Endothelial cell of hepatic sinusoid (primary cell): ENCODE data around the gene SCFD2.

ENCODE experiments used
- in situ Hi-C: cut with HindIII; loops from 2 replicates; pipeline ENCODE4 v1.10.0; 2017; ENCODE audit warnings: low sequenced_read_pairs

The SCFD2 gene

DNA sequence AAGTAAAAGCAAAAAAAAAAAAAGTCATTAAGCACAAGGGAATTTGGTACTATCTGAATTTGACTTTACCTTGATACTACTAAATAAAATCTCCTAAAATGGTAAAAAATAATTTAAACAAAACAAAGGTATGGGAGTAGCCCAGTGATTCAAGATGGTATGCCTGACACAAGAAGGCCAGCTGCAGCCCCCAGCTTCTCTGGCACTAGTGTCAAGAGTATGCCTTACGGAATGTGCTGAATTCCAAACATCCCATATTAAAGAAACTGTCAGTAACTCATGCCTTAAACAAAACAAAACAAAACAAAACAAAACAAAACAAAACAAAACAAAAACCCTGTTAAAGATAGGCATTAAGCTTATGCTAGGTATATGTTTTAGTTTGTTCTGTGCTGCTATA lies 422.9 kb downstream of the SCFD2 start:
- in situ Hi-C loops: no loop called here

DNA sequence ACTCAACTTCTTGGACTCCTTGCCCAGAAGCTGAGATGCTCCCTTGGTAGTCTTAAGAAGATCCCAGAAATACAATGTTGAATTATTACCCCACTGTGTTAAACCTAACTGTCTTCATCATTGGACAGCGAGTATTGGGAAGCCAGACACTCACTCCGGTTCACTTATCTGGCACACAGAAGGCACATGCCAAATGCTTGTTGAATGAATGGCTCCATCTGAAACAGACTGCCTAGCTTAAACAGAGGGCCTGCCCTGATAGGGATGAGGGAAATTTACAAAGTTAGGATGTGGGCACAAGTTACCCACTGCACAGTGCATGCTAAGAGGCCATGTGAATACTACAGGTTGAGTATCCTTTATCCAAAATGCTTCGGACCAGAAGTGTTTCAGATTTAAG lies 424.4 kb downstream of the SCFD2 start:
- in situ Hi-C loops: no loop called here

DNA sequence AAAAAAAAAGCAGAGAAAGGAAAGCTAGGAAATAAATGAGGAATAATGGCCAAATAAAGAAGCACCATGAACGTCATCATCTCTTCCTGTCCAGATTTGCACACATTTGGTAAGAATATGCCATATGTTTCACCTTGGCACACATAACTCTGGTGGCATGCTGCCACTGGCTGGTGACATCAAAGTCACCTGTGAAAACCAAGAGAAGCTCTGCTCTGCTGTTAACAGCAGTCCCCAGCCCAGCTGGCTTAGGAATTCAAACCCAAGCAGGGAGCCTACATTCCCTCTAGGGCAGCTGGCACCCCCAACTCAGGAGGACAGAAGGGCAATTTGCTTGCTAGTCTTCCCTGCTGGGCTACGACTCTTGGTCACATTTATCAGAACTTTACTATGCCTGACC lies 426.1 kb downstream of the SCFD2 start:
- in situ Hi-C loops: no loop called here

DNA sequence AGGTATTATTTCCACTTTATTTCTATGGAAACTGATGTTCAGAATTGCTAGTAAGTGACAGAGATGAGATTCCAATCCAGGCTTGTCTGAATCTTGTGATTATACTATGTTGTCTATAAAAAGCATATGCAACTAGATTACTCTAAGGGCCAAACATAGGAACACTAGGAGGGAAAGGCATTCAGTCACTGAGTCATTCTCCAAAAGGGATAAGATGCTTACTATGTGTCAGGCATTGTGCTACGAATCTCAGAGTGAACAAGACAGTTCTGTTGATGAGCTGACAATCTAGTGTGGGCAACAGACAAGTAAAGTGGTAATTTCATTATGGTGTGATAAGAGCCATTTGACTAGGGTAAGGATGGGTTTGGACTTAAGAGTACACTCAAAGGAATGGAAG lies 426.5 kb downstream of the SCFD2 start:
- in situ Hi-C loops: no loop called here

DNA sequence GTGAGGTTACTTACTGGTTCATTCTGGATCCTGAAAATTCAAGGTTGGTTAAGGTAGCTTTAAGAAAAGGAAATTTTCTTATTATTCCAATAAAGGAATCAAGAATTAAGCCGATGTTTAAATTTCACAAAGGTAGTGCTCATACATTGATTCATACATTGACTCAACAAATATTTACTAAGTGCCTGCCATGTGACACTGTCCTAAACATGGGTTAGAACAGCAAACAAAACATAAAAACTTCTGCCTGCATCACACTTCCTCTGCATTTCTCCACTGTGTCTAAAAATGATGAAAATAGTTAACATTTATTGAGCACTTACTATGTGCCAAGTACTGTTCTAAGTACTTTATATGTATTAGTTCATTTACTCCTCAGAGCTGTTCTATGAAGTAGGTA lies 428.0 kb downstream of the SCFD2 start:
- in situ Hi-C loops: no loop called here

DNA sequence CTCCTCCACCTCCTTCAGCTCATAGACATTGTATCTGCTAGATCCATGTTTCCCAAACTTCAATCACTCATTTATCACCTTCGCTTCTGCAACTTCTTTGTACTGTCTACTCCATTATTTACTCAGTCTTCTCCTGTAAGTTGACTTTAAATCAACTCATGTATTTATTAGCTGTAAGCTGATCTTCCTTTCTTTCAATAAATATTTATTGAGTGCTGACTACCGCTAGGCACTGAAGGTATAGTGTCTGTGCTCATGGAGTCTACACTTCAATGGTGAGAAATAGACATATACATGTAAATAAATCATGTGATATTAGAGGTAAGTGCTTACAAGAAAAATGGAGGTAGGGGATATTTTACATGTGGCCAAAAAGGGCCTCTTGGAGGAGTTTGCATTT lies 429.1 kb downstream of the SCFD2 start:
- in situ Hi-C loops: no loop called here

DNA sequence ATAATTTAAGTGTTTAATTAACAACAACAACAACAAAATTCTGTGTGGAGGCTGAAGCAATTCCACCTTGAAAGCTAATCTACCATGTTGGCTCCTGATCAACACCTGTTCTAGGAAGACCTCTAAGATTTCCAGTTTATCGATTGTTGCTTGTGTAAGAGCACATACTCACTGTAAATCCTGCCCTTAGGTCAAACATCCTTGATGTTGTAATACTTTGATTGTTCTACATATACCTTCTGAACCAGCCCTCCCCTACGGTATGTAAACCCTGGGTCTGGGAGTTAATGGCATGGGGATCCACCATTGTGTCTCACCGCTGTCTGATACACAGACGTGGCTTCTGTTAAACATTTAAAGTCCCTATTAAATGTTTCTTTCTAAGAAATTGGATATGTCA lies 430.5 kb downstream of the SCFD2 start:
- in situ Hi-C loops: no loop called here

DNA sequence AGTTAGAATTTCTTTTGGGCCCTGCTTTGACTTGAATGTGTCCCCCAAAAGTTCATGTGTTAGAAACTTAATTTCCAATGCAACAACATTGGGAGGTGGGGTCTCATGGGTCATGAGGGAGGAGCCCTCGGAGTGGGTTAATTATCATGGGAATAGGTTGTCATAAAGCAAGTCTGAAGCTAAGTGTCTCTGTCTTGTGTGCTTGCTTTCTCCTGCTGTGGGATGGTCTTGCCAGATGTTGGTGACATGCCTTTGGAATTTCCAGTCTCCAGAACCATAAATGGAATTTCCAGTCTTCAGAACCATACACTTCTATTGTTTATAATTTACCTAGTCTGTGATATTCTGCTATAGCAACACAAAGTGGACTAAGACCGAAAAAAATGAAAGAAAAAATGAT lies 432.1 kb downstream of the SCFD2 start:
- in situ Hi-C loops: no loop called here

DNA sequence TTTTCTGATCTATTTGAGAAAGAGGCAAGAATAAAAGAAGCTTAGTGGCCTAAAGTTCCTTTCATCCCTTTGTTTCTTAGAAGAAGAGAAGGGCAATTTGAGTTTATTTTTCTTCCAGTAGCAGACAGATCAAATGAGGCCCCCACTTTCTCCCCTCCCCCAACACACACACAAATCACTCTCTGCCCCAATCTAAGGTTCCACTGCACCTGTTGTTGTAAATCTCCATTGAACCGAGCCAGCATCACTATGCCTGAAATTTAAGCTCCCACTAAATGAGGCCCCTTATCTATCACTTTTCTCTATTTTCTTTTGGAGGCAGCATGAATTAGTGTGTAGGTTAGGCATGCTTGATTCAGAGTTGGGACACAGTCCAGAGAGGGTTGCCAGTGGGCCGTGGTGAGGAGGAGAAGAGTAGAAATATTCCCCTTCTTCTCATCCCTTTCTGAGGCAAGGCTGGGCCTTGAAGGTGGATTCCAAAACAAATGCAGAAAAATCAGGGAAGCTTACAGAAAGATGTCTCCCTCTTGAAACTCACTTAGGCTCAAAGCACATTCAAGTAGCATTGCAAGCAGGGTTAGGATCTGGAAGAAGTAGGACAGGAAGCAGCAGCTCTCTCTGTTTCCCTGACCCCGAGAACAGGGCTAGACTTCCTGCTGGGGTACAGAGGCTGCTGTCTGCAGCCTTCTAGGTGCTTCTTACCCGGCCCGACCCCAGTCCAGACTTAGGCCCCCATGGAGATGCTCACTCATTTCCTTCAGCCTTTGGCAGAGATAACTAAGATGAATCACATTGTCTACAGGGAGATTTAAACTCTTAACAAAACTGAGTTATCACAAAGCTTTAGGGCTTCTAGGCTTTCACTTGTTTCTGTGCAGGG lies 433.0 kb downstream of the SCFD2 start:
- in situ Hi-C loops: no loop called here

DNA sequence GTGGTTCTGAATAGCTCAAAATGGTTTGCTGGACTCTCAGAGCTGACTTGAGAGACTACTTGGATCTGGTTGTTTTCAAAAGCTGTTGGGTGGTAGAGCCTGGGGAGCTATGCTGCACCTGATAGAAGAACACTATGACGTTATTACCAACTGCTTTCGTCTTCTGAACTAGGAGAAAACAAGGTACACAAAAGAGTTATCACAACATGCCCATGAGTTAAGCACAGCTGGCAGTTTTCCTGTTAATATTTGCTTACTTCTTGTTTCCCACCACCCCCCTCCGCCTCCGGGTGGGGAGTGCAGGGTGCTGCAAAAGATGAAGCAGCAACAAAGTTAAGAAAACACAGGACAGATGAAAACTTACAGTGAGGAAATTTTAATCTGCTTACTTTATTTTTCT lies 434.6 kb downstream of the SCFD2 start:
- in situ Hi-C loops: no loop called here

DNA sequence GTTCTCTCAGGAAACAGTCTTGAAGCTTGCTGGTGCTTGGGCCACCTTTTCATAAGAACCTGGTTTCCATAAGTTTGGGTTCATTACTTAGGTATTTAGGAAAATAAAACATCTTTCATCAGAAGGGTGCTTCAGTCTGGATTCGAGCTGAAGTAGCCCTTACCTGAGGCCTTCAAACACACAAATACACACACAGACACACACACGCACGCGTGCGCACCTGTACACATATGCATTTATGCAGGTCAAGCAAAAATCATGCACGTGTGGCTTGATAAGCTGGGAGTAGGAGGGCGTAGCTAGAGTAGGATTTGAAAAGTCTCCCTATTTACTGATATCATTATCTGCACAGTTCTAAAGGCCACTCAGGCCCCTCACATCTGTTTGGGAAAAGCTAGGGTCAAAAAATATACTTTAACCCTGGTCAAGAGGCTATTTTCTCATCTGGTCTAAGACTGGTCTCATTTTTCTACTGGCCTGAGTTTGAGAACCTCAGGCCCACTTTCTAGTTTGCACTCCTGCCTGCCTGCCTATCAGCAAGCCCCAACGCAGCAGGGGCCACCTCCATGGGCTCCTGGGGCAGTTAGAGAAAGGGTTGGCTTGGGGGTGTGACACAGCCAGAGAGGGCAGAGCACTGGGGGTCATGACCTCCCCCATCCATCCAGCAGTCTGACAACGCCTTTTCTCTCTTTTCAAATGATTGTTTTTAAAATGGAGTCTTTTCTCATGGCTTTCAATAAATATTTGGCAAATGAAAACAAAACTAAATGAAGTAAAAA lies 439.5 kb downstream of the SCFD2 start:
- in situ Hi-C loops: no loop called here

DNA sequence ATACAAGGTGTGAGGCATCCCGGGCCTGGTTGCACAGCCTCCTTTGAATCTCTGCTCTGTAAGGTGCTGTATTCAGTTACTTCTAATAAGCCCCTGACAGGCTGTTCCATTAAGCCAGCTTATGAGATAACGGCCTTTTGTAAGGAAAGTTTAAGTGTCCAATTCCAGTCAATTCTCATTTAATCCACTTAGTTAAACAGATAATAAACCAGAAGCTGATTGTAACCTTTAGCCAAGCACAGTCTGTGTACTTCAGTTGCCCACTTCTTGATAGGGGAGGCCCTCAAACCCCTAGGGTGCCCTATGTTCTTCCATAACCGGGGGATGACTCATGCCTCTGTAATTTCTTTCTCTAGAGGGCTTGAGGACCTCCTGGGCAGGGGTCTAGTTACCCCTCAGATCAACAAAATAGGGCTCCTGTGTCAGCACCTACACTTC lies 440.3 kb downstream of the SCFD2 start:
- in situ Hi-C loops: no loop called here

DNA sequence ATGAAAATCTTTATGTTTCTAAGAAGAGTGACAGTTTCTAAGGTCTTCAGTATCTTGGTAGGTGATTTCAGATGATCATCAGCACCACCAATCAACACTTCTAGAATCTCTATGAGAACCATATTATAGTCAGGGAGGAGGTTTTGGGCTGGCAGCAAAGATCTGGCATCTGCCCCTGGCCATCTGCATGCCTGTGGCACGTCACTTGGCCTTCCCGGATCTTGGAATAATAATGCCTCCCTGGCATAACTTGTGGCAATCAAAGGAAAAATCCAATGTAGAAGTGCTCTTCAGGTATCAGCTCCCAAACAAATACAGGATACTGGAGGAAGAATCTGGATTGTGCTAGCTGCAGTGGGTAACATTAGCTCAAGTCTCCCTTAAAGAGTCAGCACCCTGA lies 446.4 kb downstream of the SCFD2 start:
- in situ Hi-C loops: no loop called here

DNA sequence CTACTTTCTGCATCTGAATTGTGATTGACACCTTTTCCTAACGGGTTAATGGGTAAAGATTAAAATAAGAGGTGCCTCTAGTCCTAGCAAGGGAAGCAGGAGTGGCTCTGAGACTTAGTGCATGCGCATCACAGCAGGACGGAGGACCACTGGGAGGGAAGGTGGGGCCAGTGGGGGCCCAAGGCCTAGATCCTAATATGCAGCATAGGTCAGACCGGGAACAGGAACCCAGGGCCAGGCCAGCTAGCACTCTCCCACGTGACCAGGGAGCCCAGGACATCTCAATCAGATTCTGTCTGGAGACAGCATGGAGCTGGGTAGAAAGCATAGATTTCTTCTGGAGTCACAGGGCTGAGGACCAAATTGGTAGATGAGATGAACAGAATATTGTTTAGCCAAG lies 448.0 kb downstream of the SCFD2 start:
- in situ Hi-C loops: no loop called here

DNA sequence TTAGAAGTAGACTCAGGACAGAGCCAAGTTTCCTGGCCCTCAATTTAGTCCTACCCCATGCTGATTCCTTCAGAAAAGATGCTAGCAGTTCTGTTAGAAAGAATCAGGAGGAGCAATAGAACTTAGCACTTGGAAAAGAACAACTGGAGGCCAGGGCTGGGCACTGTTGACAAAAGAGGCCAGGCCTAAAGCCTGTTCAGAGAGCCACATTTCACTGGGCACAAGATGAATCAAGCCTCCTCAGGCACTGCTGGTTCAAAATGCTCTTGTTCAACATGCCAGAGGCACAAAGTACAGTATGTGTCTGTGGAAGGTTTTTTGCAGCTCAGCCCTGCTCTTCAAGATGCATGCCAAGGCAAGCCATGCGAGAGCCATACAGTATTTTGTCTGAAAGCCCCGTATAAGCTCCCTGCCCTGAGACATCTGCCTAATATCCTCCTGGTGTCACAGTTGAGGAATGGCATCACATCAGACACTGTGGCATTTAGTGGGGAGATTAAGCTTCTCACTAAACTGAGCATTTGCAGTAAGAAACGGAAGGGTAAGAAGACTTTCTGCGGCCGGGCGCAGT lies 450.0 kb downstream of the SCFD2 start:
- in situ Hi-C loops: no loop called here

DNA sequence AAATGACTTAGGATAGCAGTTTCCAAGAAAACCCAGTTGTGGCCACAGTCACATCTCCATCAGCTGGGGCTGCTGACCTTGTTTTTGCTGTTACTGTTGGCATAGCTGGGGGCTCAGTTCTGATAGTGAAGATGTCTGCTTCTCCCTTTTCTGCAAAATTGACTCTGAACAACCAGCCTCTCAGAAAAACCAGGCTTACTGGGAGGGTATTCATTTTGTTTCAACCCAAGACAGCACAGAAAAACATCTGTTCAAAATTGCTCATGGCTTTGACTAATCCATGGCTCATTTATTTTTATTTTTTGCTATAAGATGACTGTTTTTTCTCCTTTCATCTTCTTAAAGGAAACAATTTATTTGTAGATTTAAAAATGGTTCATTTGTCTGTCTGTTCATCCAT lies 450.7 kb downstream of the SCFD2 start:
- in situ Hi-C loops: no loop called here

DNA sequence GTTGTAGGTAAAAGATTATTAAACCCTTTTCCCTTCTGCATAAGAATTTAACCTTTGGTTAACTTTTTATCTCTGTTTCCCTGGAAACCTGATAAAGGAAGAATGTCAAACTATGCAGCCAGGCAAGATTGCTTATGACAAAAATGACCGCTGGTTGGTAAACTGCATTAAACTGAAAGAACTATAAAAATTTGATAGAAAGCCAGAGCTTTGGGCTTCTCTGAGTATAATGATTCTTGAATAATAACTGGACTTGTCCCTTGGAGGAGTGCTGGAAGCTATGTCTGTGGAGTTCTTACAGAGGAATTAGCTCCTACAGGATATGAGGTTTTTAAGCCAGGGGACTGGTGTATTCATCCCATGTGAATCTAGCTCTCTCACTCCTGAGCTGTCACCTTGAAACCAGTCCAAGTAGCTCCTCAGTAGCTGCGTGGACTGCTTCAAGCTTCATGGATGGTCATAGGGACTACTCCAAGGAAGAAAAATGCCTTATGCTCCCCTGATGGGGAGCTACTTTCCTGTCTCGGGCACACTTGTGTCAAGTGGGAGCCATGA lies 451.7 kb downstream of the SCFD2 start:
- in situ Hi-C loops: no loop called here

DNA sequence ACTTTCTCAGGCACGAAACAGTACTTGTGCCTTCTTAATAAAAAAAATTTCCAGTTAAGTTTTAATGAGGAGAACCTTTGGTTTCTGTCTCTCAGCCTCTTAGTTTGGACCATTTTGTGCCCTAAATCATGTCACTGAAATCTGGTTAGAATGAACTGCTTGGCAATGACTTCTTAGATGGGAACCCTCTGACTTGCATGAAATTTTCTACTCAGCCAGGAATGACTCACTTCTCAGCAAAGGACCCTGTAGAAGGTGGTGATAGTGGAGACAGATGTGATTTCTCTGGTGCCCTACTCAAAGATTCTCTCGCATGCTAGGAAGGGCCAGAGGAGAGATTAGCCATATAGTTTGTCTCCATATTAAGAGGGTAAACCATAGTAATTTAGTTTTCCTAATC lies 453.3 kb downstream of the SCFD2 start:
- in situ Hi-C loops: no loop called here

DNA sequence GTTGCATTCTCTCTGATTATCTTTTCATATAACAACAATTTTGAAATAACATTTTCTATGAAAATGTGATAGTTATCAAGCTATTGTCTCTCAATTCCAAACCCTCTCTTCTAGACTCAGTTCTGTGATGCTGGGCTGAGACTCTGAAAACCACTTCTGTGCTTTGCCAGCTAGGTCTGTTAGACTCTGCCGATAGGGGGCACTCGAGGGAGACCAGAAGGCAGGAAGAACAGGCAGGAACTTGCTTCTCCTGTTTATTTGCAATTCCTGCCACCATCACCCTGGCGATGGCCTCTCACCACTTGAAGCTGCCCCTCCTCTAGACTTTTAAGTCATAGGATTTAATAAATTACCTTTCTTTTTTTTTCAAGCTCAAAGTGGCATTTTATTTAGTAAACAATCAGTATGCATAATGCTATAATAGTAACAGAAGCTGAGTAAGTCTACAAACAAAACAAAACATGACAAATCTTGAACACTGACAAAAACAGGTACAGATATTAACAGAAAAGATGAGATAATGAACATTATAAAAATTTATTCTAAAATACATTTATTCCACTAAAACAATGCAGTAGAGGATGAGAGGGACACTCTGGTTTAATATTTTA lies 454.1 kb downstream of the SCFD2 start:
- in situ Hi-C loops: no loop called here

DNA sequence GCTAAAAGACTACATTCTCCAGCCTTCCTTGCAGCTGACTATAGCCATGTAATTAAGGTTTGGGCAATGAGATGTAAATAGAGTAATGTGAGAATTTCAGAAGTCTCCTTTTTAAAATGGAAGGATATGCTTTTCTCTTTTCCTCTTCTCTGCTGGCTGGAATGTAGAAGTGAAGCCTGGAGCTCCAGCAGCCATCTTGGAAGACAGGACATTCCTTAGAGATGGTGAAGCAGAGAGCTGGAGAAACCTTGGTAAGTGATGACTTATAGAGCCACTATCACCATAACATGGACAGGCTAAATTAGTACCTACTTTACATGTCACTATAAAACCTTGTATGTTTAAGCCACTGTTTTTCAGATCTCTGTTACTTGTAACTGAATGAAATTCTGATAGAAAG lies 455.7 kb downstream of the SCFD2 start:
- in situ Hi-C loops: no loop called here

DNA sequence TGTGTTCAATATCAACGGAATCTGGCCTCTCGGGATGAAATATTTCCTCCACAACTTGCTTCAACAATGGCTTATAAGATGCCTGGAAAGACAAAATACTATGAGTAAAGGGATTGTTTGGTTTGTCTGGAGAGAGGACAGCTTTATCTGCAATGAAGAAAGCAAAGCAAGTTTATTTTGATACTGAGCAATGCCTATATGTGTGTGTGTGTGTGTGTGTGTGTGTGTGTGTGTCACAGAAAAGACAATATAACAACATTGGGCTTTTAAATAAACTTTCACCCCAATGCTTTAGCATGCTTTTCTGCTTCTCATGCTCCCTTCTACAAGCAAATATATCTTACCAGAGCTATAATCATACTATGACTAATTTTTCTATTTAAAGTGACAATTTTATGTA lies 458.4 kb downstream of the SCFD2 start:
- in situ Hi-C loops: no loop called here
